ENCODE data around the gene PRDX1. TPM values are rescaled to one million over a fixed set of nuclear protein-coding genes. Genes with fewer than 3 reads are reported as not detected.
"Not testable (repeated sequence)": the region's sequence is repeated elsewhere in the genome, so short reads cannot be mapped to it uniquely, and the experiment has no call there.

The PRDX1 gene
- total and polyA plus RNA-seq, 2 of the 8 experiments (the other 6 are each of a cell fraction or from before 2014, with no cell fraction given): 1,165 to 1,418 TPM

- FAIRE-seq: not testable (repeated sequence)
Measured at GRCh38 chr1:45523975-45524374, 2.3 kb upstream of the PRDX1 start.

More at GRCh38 chr1:45523975-45524374, 2.3 kb upstream of the PRDX1 start:
- not testable (repeated sequence) for H2AFZ ChIP-seq (ENCODE audit: low read length); H4K8ac ChIP-seq (ENCODE audit: extremely low read depth, insufficient read depth, low read length); H3K36me3 ChIP-seq (ENCODE audit: control insufficient read depth in 2 of 4, insufficient read depth in 4 of 4, low read length in 3 of 4); H3K9me3 ChIP-seq (ENCODE audit: insufficient read depth in 2 of 2, low read depth in 1 of 2, low read length in 1 of 2); H3K27ac ChIP-seq (ENCODE audit: low read depth, low read length); H4K91ac ChIP-seq (replicated peaks; ENCODE audit: insufficient read length, low read length); H2AK5ac ChIP-seq (ENCODE audit: low read depth, low read length); H3K18ac ChIP-seq (ENCODE audit: extremely low read depth, low read length); H4K5ac ChIP-seq (ENCODE audit: insufficient read length, low read depth, low read length); H2BK20ac ChIP-seq (ENCODE audit: low read length); H2BK12ac ChIP-seq (ENCODE audit: low read depth, low read length); H3K56ac ChIP-seq (replicated peaks; ENCODE audit: insufficient read length, low read depth, low read length); H3K14ac ChIP-seq (ENCODE audit: insufficient read length); H2BK120ac ChIP-seq (replicated peaks; ENCODE audit: low read depth, low read length); H3K9ac ChIP-seq (replicated peaks in 1 of 4; ENCODE audit: extremely low read depth in 1 of 4, low read depth in 3 of 4, low read length in 3 of 4); H3K4me3 ChIP-seq (ENCODE audit: extremely low read depth in 1 of 4, insufficient read depth in 2 of 4, low read depth in 3 of 4, low read length in 4 of 4); H2BK15ac ChIP-seq (ENCODE audit: low read length); H3K23ac ChIP-seq (ENCODE audit: insufficient read length); H2BK5ac ChIP-seq (ENCODE audit: low read depth, low read length); H3K79me1 ChIP-seq (ENCODE audit: low read depth, low read length); H3K4me2 ChIP-seq (ENCODE audit: insufficient read depth in 1 of 2, low read depth in 2 of 2, low read length in 2 of 2); H3K23me2 ChIP-seq (ENCODE audit: low read depth, low read length); H3K27me3 ChIP-seq (replicated peaks in 1 of 4; ENCODE audit: control insufficient read depth in 3 of 4, extremely low read depth in 1 of 4, insufficient read depth in 3 of 4, low read length in 3 of 4); H3K4ac ChIP-seq (replicated peaks; ENCODE audit: insufficient read length, low read depth, low read length); DNase-seq (ENCODE audit: low read depth in 1 of 2, low spot score in 2 of 2)
- 89% methylated on average over 10 of the region's 10 CpGs; no CpG with 5 or more reads in 1 of the 2 experiments for WGBS, 2 experiments (ENCODE audit: extremely low coverage in 1 of 2, insufficient coverage in 1 of 2, insufficient read length in 1 of 2, insufficient replicate concordance in 2 of 2, low coverage in 1 of 2, low lambda C conversion rate in 2 of 2, missing lambda C conversion rate in 1 of 2)
- Histone ChIP-seq H3K79me2 (ENCODE audit: control insufficient read depth in 1 of 2, insufficient read depth in 2 of 2, low read length in 2 of 2) (peaks cover 25 to 31% of the 10 kb centered on the region in 2 experiments), H4K20me1 (replicated peaks in 1 of 2; ENCODE audit: control insufficient read depth in 1 of 2, insufficient read depth in 2 of 2, low read length in 2 of 2) (peaks cover 9 to 12% of the 10 kb centered on the region in 2 experiments), H3K4me1 (replicated peaks in 1 of 4; ENCODE audit: control insufficient read depth in 3 of 4, insufficient read depth in 4 of 4, low read length in 3 of 4) (peaks cover 2 to 12% (median 5%) of the 10 kb centered on the region in 4 experiments; a peak in 5 of 7 replicates)
- CTCF ChIA-PET (ENCODE audit: partially characterized antibody): interaction anchor here (0.6 to 2.2 kb wide), 5 partner anchors 13 to 878 kb away, joined by 3 to 18 read pairs (median 4); no protein-coding TSS in a partner anchor
- POLR2A ChIA-PET (ENCODE audit: partially characterized antibody): interaction anchor here (0.6 to 13.3 kb wide), 11 partner anchors 18 to 232 kb away, joined by 3 to 741 read pairs (median 6); partner anchors contain the start of genes AKR1A1, CCDC163, MMACHC and NASP

Measured in H1 (cell line).